NOMO-1 treated with dmso at 0.1 percent for 144 hours (cell line): Measurements from ENCODE around the gene BMPR2.
"Not testable (repeated sequence)": the region's sequence is repeated elsewhere in the genome, so short reads cannot be mapped to it uniquely, and the experiment has no call there.

Experiments
- DNase-seq: peaks from one replicate; lab custom pipeline; 2025; ENCODE audit not compliant: unreplicated experiment; lab: John Stamatoyannopoulos, UW

BMPR2 gene

GRCh38 chr2:202375609-202376408 is at the start of gene BMPR2:
TSS of gene BMPR2 (plus strand) at chr2:202376327. CDS start at chr2:202377475, 1,148 bp downstream.
- DNase-seq, result peak; percentile 86

DNA sequence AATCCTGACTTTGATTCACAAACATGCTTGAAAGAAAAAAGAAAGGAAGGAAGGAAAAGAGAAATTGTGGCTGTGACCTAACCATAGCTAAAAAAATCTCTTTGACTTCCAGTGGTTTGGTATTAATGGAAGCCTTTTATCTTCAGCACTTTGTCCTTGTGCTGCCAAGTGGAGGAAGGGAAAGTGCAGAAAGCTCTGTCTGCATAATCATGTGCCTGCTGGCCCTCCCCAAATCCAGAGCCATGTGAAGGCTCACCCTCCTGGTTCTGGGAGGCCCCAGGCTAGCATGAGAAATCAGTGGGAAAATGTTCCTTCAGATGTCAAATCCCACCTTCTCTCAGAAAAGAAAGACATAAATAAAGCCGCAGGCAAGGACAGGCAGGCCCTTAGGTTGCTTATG is 48.3 kb upstream of the BMPR2 start:
- no peak for DNase-seq

DNA sequence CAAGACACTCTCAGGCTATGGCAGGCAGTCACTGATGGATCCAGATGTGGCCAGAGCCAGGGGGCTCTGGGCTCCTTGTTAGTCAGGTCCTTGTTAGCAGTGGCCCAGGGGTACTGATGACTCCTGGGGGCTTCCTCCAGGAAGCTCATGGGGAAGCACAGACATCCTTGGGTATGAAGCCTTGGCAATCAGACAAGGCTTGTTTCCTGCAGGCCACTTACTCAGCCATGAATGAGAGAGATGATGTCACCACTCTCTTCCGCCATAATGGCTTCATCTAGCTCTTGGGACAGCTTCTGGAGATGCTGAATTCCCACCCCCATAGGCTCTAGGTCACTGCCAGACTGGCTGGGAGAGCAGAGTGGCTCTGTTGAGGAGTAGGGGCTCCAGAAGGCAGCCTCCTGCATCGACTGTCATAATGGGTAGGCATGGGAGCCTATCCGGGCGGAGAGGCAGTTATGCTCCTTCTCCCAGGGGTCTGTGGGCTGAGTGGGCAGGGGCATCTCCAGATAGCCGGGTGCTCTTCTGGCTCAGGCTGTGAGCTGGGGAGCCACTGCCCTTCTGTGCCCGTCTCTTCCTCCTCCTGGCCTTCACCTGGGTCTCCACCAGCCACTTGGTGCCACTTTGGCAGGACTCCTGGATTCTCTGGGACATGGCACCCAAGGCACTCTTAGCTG is 40.2 kb upstream of the BMPR2 start:
- no peak for DNase-seq

DNA sequence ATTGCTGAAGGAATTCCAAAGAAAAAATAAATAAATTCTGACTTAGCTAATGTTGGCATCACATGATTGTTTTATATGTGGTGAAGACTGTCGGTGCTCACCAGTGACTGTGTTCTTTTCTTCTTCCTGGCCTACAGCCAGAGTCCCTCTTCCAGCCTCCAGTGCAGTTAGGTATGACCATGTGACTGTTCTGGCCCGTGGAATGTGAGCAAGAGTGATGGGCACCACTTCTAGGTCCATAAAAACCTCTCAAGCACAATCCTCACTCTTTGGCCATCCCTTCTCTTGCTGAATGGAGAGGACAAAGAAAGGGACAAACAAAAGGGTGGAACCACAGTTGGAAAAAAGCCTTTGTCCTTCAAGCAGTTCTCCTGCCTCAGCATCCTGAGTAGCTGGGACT is 39.0 kb upstream of the BMPR2 start:
- no peak for DNase-seq

- DNase-seq, result no peak
These were observed 38.3 kb upstream of the BMPR2 start for GRCh38 chr2:202337706-202338346.

DNA sequence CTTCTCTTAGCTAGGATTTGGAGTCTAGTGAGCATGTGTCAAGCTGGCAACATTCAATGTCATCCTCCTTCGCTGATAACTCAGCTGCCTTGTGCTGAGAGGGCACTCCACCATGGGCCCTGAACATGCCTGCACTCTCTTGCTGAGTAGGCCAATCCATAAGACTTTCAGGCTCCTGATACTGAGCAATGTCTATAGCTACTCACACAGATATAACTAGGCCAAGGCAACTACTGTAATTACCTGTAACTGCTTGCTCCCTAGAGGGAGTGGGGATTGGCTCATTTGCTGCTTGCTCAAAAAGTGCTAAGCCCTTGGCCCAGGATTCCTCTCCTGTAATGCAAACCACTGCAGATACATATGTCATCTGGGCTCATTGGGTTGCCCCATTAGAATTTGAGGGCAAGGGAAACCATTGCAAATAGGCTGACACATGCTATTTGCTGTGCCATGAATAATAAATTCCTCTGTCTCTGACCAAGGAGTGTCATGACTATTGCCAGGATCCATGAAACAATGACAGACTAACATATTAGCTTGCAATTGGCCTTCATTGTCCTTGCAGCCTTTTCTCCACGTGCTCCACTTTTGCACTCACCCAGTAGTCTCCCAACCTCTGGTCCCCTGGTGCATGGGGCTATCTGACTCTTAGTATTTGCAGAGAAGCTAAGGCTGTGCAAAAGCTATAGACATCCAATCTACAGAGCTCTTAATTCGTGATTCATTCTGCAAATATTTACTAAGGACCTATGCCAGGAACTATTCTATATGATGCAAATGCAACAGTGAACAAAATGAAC is 36.9 kb upstream of the BMPR2 start:
- DNase-seq, result no peak

GRCh38 chr2:202344178-202344577 is 31.9 kb upstream of the BMPR2 start:
- DNase-seq, result no peak

- no peak for DNase-seq
These were observed 29.9 kb upstream of the BMPR2 start for GRCh38 chr2:202346180-202346579.

- DNase-seq, result no peak
These were observed 22.7 kb upstream of the BMPR2 start for GRCh38 chr2:202353430-202353829.

GRCh38 chr2:202355993-202356505 is 20.1 kb upstream of the BMPR2 start:
- no peak for DNase-seq

- DNase-seq, result not testable (repeated sequence)
These were observed 17.2 kb upstream of the BMPR2 start for GRCh38 chr2:202358924-202359323.

DNA sequence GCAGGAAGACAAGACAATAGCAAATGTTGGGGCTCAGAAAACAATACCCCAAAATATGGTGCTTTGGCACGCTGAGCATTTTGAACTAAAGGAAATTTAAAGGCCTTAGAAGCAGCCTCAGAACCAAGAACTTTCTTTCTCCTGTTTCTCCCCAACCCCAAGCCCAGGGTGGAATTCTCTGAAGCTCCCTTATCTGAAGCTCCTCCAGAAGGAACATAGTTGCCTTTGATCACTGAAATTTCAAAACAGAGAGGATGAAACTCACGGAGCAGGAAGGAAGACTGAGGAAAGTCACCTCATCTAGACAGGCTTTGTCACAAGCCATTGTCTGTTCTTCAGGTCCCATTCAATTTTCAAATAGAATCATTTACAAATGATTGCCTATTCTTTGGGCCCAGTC is 15.5 kb upstream of the BMPR2 start:
- DNase-seq, result no peak

- DNase-seq, result no peak
These were observed 15.0 kb upstream of the BMPR2 start for GRCh38 chr2:202361108-202361507.

DNA sequence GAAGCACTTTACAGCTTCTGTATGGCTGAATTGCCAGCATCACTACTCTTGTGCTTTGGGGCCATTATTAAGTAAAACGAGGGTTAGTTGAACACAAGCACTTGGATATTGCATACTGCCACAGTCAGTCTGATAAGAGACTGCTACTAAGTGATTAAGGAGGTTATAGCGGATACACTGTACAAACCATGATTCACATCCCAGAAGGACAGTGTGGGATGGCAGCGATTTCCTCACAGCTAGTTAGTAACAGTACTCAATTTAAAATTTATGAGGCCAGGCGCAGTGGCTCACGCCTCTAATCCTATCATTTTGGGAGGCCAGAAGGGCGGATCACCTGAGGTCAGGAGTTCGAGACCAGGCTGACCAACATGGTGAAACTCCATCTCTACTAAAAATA is 2.6 kb upstream of the BMPR2 start:
- DNase-seq, result no peak

DNA sequence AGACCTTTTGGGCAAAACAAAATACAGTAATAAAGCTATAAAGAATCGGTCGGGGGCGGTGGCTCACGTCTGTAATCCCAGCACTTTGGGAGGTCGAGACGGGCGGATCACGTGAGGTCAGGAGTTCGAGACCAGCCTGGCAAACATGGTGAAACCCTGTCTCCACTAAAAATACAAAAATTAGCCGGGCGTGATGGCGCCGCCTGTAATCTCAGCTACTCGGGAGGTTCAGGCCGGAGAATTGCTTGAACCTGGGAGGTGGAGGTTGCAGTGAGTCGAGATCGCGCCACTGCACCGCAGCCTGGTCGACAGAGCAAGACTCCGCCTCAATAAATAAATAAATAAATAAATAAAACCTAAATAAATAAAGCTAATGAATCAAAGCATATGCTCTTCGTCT is 1.7 kb upstream of the BMPR2 start:
- not testable (repeated sequence) for DNase-seq

DNA sequence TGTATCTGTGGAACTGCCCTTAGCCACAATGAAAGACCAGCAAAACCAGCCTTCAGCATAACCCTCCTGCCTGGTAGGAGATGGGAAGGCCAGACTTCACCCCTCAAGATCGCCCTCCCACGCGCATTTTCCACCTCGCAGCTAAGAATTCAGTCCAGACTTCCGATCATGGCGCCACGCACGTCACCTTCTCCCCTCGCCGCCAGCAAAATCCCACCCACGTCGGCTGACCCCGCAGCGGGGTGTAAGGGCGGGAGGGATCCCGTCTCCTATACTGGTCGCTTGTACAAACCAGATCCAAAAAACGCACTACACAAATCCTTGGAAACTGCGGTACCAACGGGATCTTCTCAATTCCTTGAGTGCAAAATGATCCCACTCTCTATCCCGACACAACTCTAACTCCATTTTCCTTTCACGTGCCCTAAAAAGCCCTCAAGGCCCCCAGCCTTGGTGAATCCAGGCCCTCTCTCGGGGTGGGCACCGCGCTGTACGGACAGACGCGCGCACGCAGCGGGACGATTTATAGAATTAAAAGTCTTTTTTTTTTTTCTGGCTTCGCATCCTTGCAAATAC is 1.0 kb upstream of the BMPR2 start:
- DNase-seq, result no peak

DNA sequence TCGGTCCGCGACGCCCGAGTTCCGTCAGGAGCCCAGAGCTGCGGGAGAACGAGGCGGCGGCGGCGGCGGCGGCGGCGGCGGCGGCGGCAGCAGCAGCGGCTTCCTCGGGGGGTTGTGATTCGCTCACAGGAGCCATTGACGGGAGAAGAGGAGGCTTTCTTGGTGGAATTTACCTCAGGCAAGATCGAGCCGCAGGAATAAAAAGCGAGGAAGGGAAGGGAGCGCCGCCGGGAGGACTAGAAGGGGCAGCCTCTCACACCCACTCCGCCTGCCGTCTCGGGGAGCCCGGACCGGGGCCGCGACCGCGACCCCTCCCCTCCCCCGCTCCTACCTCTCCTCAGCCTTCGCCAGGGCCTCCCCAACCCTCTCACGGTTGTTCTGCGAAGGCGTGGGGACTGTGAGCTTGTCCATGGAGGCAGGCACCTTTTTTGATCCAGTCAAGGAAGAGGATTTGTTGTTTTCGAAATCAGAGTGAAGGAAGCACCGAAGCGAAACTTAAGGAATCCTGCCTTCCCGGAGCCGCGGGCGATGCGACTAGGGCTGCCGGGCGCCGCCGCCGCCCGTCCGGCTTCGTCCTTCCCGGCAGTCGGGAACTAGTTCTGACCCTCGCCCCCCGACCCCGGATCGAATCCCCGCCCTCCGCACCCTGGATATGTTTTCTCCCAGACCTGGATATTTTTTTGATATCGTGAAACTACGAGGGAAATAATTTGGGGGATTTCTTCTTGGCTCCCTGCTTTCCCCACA is 506 bp downstream of the BMPR2 start:
- no peak for DNase-seq

GRCh38 chr2:202377207-202377761 is 1.2 kb downstream of the BMPR2 start:
- DNase-seq, result no peak

- DNase-seq, result no peak
These were observed 1.9 kb downstream of the BMPR2 start for GRCh38 chr2:202378001-202378400.
